ENCODE measurements around the gene RTP1.

- no peak for TF ChIP-seq CTCF (IDR thresholded peaks at IDR 0.05)
- TF ChIP-seq POLR2A (IDR thresholded peaks at IDR 0.05) = no peak
Measured at GRCh38 chr3:187196573-187197334, 532 bp upstream of the RTP1 start.

Measured in body of pancreas (tissue), 4 donors.